Vagina (tissue), 2 donors: Measurements from ENCODE around the gene HSD3B2. TPM values are rescaled to one million over a fixed set of nuclear protein-coding genes. Genes with fewer than 3 reads are reported as not detected.

Source experiments
- DNase-seq, 2 donors: peaks; one replicate each; pipeline ENCODE4 v3.0.0-alpha.2; 2017; ENCODE audit errors: extremely low spot score in 2 of 2
- H3K27ac ChIP-seq: fragments of 200-600 bp; sonication (generic); one replicate; pipeline ENCODE4 v1.5.1; 2019
- H3K27me3 ChIP-seq: fragments of 200-600 bp; sonication (generic); one replicate; pipeline ENCODE4 v1.5.1; 2019
- H3K36me3 ChIP-seq, 2 donors: fragments of 200-600 bp; sonication (generic); one replicate each; pipeline ENCODE4 v1.5.1; 2017 to 2019
- H3K4me1 ChIP-seq: fragments of 200-600 bp; sonication (generic); one replicate; pipeline ENCODE4 v1.5.1; 2019
- H3K4me3 ChIP-seq, 2 donors: fragments of 200-600 bp; sonication (generic); 1 replicate in 1 of 2; 2 replicates in 1 of 2; pipeline ENCODE4 v1.5.1; 2016 to 2019
- H3K9me3 ChIP-seq: fragments of 200-600 bp; sonication (generic); one replicate; pipeline ENCODE4 v1.5.1; 2019
- POLR2A ChIP-seq, 2 donors: fragments of 450-650 bp; IDR thresholded peaks; one replicate each; pipeline ENCODE4 v1.6.1; 2017; ENCODE audit warnings: antibody characterized with exemption in 2 of 2, mild to moderate bottlenecking in 2 of 2, moderate library complexity in 2 of 2
- POLR2AphosphoS5 ChIP-seq, 2 donors: sonication (generic); formaldehyde crosslinking; IDR thresholded peaks; one replicate each; pipeline ENCODE4 v1.9.0; 2017; ENCODE audit warnings: antibody characterized with exemption in 2 of 2, mild to moderate bottlenecking in 2 of 2, low read depth in 1 of 2; ENCODE audit not compliant: insufficient read depth in 1 of 2
- intact Hi-C: fragments of 100-400 bp; cut with DNase I; formaldehyde crosslinking; loops from one replicate; pipeline ENCODE4 v1.15.1; 2023
- total RNA-seq: library from RNA; depleted of rRNA; stranded (reverse); fragments of >200 nt; gene quantifications from one replicate; pipeline ENCODE4 v1.2.3, GENCODE V29; 2016
- TF ChIP-seq, protein P1 (sequence below), 3 experiments: fragments of 450-650 bp in 2 of 3; fragments of 200-600 bp in 1 of 3; sonication (generic) in 1 of 3; IDR thresholded peaks; one replicate each; pipeline ENCODE4 v1.5.1; 2017 to 2019; ENCODE audit warnings: antibody characterized with exemption in 3 of 3, mild to moderate bottlenecking in 2 of 3, moderate library complexity in 2 of 3

HSD3B2 gene
- total RNA-seq, 1 donor from 2014 or later: 10.1 TPM

- H3K27me3 ChIP-seq: no peaks in the 10 kb centered on the region
- no peak overlapping the region for H3K27ac ChIP-seq
- no peak overlapping the region for H3K4me3 ChIP-seq
- H3K36me3 ChIP-seq: no peaks in the 10 kb centered on the region
- no peak for DNase-seq
- TF ChIP-seq, protein P1, sequence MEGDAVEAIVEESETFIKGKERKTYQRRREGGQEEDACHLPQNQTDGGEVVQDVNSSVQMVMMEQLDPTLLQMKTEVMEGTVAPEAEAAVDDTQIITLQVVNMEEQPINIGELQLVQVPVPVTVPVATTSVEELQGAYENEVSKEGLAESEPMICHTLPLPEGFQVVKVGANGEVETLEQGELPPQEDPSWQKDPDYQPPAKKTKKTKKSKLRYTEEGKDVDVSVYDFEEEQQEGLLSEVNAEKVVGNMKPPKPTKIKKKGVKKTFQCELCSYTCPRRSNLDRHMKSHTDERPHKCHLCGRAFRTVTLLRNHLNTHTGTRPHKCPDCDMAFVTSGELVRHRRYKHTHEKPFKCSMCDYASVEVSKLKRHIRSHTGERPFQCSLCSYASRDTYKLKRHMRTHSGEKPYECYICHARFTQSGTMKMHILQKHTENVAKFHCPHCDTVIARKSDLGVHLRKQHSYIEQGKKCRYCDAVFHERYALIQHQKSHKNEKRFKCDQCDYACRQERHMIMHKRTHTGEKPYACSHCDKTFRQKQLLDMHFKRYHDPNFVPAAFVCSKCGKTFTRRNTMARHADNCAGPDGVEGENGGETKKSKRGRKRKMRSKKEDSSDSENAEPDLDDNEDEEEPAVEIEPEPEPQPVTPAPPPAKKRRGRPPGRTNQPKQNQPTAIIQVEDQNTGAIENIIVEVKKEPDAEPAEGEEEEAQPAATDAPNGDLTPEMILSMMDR (IDR thresholded peaks at IDR 0.05): no peak
- intact Hi-C loops: no loop called here
- H3K9me3 ChIP-seq: no peaks in the 10 kb centered on the region
- H3K4me1 ChIP-seq: no peaks in the 10 kb centered on the region
Observed at GRCh38 chr1:119371815-119372214, 43.1 kb upstream of the HSD3B2 start.

GRCh38 chr1:119372503-119373086, 42.4 kb upstream of the HSD3B2 start:
- no peaks in the 10 kb centered on the region for H3K9me3 ChIP-seq
- H3K4me1 ChIP-seq: no peaks in the 10 kb centered on the region
- DNase-seq: no peak
- no peak for TF ChIP-seq POLR2A (IDR thresholded peaks at IDR 0.05)
- TF ChIP-seq, protein P1 (IDR thresholded peaks at IDR 0.05): no peak
- no peak overlapping the region for H3K27ac ChIP-seq
- intact Hi-C loops: no loop called here
- no peaks in the 10 kb centered on the region for H3K36me3 ChIP-seq
- H3K4me3 ChIP-seq: no peak overlapping the region
- no peaks in the 10 kb centered on the region for H3K27me3 ChIP-seq

DNA sequence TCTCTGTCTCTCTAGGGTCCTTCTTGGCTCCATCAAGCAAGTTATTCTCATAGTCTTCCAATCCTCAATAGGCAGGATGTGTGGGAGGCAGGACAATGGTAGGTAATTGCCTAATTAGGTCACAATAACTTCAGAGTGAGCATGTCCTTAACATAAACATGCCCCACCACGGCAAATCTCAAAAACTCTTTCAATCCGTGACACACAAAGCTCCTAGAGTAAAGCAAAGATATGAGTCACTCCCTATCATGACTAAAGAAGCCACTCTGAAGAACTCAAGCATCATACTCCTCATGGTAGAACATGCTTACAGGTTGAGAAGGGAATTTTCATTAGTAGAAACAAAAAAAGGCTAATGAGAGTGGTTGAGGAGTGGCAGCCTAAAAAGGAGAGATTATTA, 41.5 kb upstream of the HSD3B2 start:
- intact Hi-C loops: no loop called here
- TF ChIP-seq POLR2A (IDR thresholded peaks at IDR 0.05): no peak
- TF ChIP-seq, protein P1 (IDR thresholded peaks at IDR 0.05): no peak
- TF ChIP-seq POLR2AphosphoS5 (IDR thresholded peaks at IDR 0.05; ENCODE audit: insufficient read depth in 1 of 2, low read depth in 1 of 2): no peak
- no peaks in the 10 kb centered on the region for H3K9me3 ChIP-seq
- no peaks in the 10 kb centered on the region for H3K36me3 ChIP-seq
- no peaks in the 10 kb centered on the region for H3K4me1 ChIP-seq
- no peaks in the 10 kb centered on the region for H3K27me3 ChIP-seq
- DNase-seq: no peak
- H3K27ac ChIP-seq: no peak overlapping the region
- no peak overlapping the region for H3K4me3 ChIP-seq

DNA sequence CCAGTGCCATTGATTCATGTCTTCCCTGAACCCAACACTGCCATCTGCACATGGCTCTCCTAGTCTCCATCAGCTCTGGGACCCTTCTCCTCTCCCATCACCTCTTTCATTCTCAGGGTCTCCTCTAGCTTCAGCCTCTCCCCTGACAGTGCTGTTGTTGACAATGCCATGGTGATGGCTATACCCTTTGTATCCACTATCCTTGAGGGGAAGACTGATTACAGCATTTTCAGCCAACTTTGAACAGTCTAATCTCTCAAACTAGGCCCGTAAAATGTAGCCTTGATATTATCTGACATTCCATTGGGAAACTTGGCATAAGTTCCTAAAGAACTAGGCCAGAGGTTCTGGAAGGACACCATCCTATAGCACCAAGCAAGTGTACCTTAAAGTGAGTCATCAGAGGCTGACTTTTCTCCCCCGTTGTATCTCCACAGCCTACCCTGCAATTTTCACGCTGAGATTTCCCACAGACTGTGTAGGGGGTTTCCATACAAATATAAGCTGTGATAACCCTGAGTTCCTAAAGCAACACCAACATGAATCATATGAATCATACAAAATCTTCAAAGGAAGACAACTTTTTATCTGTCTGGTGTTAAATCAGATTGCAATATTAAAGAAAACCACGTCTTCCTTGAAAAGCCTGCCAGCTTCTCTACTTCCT, 40.6 kb upstream of the HSD3B2 start:
- Histone ChIP-seq H3K36me3 (no peaks in the 10 kb centered on the region), H3K9me3 (no peaks in the 10 kb centered on the region), H3K4me3 (no peak overlapping the region), H3K27me3 (no peaks in the 10 kb centered on the region), H3K27ac (no peak overlapping the region), H3K4me1 (no peaks in the 10 kb centered on the region)
- no peak for TF ChIP-seq POLR2A (IDR thresholded peaks at IDR 0.05)
- TF ChIP-seq POLR2AphosphoS5 (IDR thresholded peaks at IDR 0.05; ENCODE audit: insufficient read depth in 1 of 2, low read depth in 1 of 2): no peak
- TF ChIP-seq, protein P1 (IDR thresholded peaks at IDR 0.05): no peak
- DNase-seq: no peak
- intact Hi-C loops: no loop called here

GRCh38 chr1:119375366-119375765, 39.6 kb upstream of the HSD3B2 start:
- Histone ChIP-seq H3K36me3 (no peaks in the 10 kb centered on the region), H3K27me3 (no peaks in the 10 kb centered on the region), H3K4me3 (no peak overlapping the region), H3K27ac (no peak overlapping the region), H3K9me3 (no peaks in the 10 kb centered on the region), H3K4me1 (no peaks in the 10 kb centered on the region)
- intact Hi-C loops: no loop called here
- TF ChIP-seq, protein P1 (IDR thresholded peaks at IDR 0.05): no peak
- no peak for TF ChIP-seq POLR2A (IDR thresholded peaks at IDR 0.05)
- TF ChIP-seq POLR2AphosphoS5 (IDR thresholded peaks at IDR 0.05; ENCODE audit: insufficient read depth in 1 of 2, low read depth in 1 of 2): no peak
- no peak for DNase-seq
